ENCODE data around the gene COL20A1. TPM values are rescaled to one million over a fixed set of nuclear protein-coding genes. Genes with fewer than 3 reads are reported as not detected.

Gene COL20A1
- total RNA-seq, 1 donor: not detected

- Histone ChIP-seq H3K27me3 (ENCODE audit: insufficient read depth, low read length) (no peaks in the 10 kb centered on the region), H3K9me3 (ENCODE audit: low read depth, low read length) (no peaks in the 10 kb centered on the region), H3K4me3 (ENCODE audit: low read length) (no peak overlapping the region), H3K4me1 (ENCODE audit: insufficient read depth, low read length) (peaks cover 3% of the 10 kb centered on the region)
Measured at GRCh38 chr20:63321148-63321831, 28.3 kb downstream of the COL20A1 start.

DNA sequence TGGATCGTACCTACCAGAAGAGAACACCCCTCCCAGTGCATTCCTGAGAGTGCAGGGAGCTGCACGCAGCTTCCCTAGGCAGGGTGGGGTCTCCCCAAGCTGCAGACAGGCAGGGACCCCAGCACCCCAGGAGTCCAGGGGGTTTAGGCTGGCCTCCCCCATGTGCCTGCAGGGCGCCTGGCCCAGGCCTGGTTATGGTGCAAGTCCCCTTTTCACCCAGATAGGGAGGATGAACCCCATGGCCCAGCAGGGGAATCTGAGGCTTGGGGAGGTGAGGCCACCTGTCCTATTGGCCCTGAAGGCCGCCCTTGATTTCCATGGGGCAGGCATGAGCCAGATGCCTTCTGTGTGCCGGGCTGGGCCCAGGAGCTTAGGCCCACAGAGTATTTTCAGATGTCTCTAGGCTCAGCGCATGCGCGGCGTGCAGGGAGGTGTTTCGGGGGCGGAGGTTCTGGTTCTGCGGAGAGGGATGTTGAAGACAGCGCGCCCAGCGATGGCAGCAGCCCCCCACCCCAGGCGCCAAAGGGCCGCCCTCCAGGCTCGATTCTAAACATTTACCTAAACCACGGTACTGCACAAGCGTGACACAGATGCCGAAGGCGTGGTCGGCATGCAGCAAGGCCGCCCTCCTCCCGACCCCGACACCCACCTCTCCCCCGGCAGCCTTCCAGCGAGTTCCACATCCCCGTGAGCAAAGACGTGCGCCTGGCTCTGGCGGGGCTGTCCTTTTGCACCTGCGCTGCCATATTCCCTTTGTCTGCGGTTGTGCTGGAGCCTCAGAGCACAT lies 29.4 kb downstream of the COL20A1 start:
- peaks cover 6% of the 10 kb centered on the region for H3K4me1 ChIP-seq (ENCODE audit: insufficient read depth, low read length)
- H3K9me3 ChIP-seq (ENCODE audit: low read depth, low read length): no peaks in the 10 kb centered on the region
- no peaks in the 10 kb centered on the region for H3K27me3 ChIP-seq (ENCODE audit: insufficient read depth, low read length)
- no peak overlapping the region for H3K4me3 ChIP-seq (ENCODE audit: low read length)

DNA sequence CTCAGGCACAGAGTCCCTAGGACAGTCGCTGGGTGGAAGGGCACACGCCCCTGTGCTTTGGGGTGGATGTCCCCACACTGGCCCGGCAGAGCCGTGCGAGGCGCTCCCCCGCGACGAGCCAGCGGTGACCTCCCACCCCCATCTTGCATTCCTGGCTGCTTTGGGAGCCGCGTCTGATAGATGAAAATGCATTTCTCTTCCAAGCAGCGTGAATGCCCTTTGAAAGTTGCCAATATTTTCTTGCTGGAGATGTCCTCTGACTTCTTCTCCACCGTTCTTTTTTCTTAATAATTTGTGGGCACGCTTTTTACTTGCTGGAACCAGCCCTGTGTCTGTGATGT lies 29.9 kb downstream of the COL20A1 start:
- H3K4me3 ChIP-seq (ENCODE audit: low read length): no peak overlapping the region
- no peaks in the 10 kb centered on the region for H3K27me3 ChIP-seq (ENCODE audit: insufficient read depth, low read length)
- H3K9me3 ChIP-seq (ENCODE audit: low read depth, low read length): no peaks in the 10 kb centered on the region
- peaks cover 6% of the 10 kb centered on the region for H3K4me1 ChIP-seq (ENCODE audit: insufficient read depth, low read length)

- Histone ChIP-seq H3K4me3 (ENCODE audit: low read length) (no peak overlapping the region), H3K4me1 (ENCODE audit: insufficient read depth, low read length) (peaks cover 6% of the 10 kb centered on the region), H3K27me3 (ENCODE audit: insufficient read depth, low read length) (no peaks in the 10 kb centered on the region), H3K9me3 (ENCODE audit: low read depth, low read length) (no peaks in the 10 kb centered on the region)
Measured at GRCh38 chr20:63323357-63323981, 30.5 kb downstream of the COL20A1 start.

- H3K4me1 ChIP-seq (ENCODE audit: insufficient read depth, low read length): peaks cover 6% of the 10 kb centered on the region
Measured at GRCh38 chr20:63325021-63325471, 32.1 kb downstream of the COL20A1 start.

DNA sequence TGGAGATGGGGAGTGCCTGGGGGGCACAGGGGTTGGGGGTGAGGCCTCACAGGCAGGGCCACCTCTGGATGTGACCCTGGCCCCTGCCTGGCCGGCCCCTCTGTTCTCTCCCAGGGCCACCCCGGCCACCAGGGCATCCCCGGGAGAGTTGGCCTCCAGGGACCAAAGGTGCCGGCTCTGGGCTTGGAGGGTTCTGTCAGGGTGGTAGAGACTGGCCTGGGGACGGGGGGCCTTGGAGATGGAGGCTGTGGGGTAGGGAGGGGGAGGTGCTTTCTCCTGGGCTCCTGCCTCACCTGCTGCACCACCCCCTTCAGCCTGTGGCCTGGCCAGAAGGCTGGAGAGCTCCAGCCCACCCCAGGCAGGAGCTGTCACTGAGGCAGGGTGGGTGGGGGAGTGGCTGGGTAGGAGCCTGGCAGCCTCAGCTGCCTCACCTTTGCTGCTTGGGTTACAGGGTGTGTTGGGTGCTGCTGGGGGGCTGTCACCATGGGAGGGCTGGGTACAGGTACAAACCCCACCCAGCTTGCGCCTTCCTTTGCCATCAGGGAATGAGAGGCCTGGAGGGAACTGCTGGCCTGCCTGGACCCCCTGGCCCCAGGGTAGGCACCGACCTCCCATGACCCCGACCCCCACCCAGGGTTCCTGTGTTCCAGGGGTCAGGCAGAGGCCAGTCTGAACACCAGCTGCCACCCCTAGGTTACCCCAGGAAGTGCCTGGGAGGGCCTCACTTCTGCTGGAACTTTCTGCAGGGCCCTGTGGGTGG lies 32.7 kb downstream of the COL20A1 start:
- Histone ChIP-seq H3K9me3 (ENCODE audit: low read depth, low read length) (no peaks in the 10 kb centered on the region), H3K4me1 (ENCODE audit: insufficient read depth, low read length) (peaks cover 6% of the 10 kb centered on the region), H3K27me3 (ENCODE audit: insufficient read depth, low read length) (no peaks in the 10 kb centered on the region), H3K4me3 (ENCODE audit: low read length) (no peak overlapping the region)

More at GRCh38 chr20:63325021-63325471, 32.1 kb downstream of the COL20A1 start:
- Histone ChIP-seq H3K4me3 (ENCODE audit: low read length) (no peak overlapping the region), H3K9me3 (ENCODE audit: low read depth, low read length) (no peaks in the 10 kb centered on the region), H3K27me3 (ENCODE audit: insufficient read depth, low read length) (no peaks in the 10 kb centered on the region)

DNA sequence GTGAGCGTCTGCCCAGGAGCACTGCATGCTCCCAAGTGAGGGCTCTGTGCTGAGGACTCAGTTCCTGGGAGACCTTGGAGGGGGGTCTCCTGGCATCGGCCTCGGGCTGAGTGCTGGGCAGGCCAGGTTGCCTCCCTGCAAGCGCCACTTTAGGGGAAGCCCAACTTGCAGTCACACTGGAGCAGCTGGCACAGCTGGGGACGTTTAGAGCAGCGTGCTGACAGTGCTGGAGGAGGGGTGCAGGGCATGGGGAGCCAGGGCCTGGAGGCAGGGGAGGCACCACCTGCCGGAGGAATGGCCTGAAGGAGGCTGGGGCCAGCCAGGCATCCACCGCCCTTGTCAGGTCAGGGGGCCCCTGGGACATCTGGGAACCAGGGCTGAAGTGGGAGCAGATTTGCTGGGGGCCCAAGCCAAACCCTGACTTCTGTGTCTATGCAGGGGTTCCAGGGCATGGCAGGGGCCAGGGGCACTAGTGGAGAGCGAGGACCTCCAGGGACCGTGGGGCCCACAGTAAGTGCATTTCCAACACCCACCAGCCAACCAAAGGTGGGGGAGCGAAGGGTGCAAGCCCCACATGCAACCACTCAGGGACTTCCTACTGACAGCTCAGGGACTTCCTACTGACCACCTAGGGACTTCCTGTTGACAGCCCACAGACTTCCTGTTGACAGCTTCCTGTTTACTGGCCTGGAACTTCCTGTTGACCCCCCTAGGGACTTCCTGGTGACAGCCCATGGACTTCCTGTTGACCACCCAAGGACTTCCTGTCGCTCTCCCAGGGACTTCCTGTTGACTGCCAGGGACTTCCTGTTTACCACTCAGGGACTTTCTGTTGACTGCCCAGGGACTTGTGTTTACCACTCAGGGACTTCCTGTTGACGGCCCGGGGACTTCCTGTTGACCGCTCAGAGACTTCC lies 33.6 kb downstream of the COL20A1 start:
- no peaks in the 10 kb centered on the region for H3K9me3 ChIP-seq (ENCODE audit: low read depth, low read length)
- H3K4me3 ChIP-seq (ENCODE audit: low read length): no peak overlapping the region
- H3K4me1 ChIP-seq (ENCODE audit: insufficient read depth, low read length): peaks cover 6% of the 10 kb centered on the region
- no peaks in the 10 kb centered on the region for H3K27me3 ChIP-seq (ENCODE audit: insufficient read depth, low read length)

GRCh38 chr20:63327231-63327745 lies 34.3 kb downstream of the COL20A1 start:
- no peak overlapping the region for H3K4me3 ChIP-seq (ENCODE audit: low read length)
- no peaks in the 10 kb centered on the region for H3K9me3 ChIP-seq (ENCODE audit: low read depth, low read length)
- peaks cover 6% of the 10 kb centered on the region for H3K4me1 ChIP-seq (ENCODE audit: insufficient read depth, low read length)
- no peaks in the 10 kb centered on the region for H3K27me3 ChIP-seq (ENCODE audit: insufficient read depth, low read length)

- Histone ChIP-seq H3K4me1 (ENCODE audit: insufficient read depth, low read length) (peaks cover 6% of the 10 kb centered on the region), H3K27me3 (ENCODE audit: insufficient read depth, low read length) (no peaks in the 10 kb centered on the region), H3K4me3 (ENCODE audit: low read length) (no peak overlapping the region), H3K9me3 (ENCODE audit: low read depth, low read length) (no peaks in the 10 kb centered on the region)
Measured at GRCh38 chr20:63328026-63328700, 35.2 kb downstream of the COL20A1 start.

DNA sequence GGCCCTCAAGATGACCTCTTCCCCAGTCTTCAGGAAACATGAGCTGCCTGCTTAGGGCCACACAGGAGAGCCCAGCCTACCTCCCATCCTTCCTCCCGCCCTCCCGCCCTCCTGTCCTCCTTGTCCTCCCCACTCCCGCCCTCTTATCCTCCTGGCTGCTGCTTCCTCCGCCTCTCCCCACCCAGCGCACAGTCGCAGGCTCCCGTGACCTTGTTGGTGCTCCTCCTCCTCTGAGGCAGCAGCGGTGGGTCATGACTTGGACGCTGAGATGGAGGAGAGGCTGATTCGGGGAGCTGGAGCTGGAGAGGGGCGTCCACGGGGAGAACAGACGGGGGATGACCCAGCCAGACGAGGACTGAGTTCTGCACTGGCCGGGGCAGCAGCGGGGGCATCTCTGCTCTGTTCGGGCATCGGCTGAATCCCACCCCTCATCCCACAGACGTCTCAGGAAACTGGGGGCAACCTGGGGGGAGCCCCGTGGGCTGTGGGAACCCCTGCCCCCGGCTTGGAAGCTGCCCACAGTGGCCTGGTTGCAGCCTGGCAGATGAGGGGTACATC lies 35.8 kb downstream of the COL20A1 start:
- Histone ChIP-seq H3K4me1 (ENCODE audit: insufficient read depth, low read length) (peaks cover 6% of the 10 kb centered on the region), H3K27me3 (ENCODE audit: insufficient read depth, low read length) (no peaks in the 10 kb centered on the region), H3K4me3 (ENCODE audit: low read length) (no peak overlapping the region), H3K9me3 (ENCODE audit: low read depth, low read length) (no peaks in the 10 kb centered on the region)

GRCh38 chr20:63329331-63330083 lies 36.5 kb downstream of the COL20A1 start:
- H3K4me1 ChIP-seq (ENCODE audit: insufficient read depth, low read length): peaks cover 6% of the 10 kb centered on the region
- H3K27me3 ChIP-seq (ENCODE audit: insufficient read depth, low read length): no peaks in the 10 kb centered on the region
- no peak overlapping the region for H3K4me3 ChIP-seq (ENCODE audit: low read length)
- no peaks in the 10 kb centered on the region for H3K9me3 ChIP-seq (ENCODE audit: low read depth, low read length)

DNA sequence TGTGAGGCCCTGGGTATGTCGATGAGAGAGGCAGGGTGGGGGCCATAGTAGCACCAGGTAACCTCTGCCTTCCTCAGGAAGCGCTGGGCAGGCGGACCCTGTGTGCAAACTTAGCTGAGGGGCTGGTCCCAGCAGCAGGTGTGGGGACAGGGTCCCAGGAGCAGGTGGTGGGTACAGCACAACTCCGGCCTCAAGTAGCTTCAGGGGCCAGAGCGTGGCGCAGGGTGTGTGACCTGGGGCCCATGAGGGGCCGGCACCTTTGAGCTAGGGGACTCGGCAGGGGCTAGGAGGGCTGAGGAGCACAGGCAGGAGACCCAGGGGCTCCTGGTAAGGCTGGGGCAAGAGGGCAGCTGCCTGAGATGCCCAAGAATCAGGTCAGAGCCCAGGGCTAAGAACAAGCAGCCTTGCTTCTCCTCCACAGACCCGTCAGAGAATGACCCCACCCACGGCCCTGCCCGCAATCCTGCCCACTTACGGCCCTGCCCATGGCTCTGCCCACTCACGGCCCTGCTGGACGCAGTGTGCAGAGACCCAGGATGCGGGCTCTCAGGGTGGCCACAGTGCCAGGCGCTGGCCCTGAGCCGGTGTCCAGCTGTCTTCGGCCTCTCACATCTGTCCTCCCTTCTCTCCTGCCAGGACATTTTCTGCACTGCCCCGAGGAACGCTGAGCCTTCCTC lies 37.2 kb downstream of the COL20A1 start:
- peaks cover 6% of the 10 kb centered on the region for H3K4me1 ChIP-seq (ENCODE audit: insufficient read depth, low read length)

More for the DNA sequence above, 37.2 kb downstream of the COL20A1 start:
- H3K4me3 ChIP-seq (ENCODE audit: low read length): no peak overlapping the region
- no peaks in the 10 kb centered on the region for H3K9me3 ChIP-seq (ENCODE audit: low read depth, low read length)
- no peaks in the 10 kb centered on the region for H3K27me3 ChIP-seq (ENCODE audit: insufficient read depth, low read length)

All from mononuclear cell (primary cell).